A673 (cell line): Measurements from ENCODE around the gene SH3RF3.

ENCODE experiments used
- EZH2 ChIP-seq: fragments of 200-600 bp; sonication (generic); IDR thresholded peaks from 2 replicates; pipeline ENCODE4 v1.6.1; 2017; ENCODE audit warnings: borderline replicate concordance, low read depth, mild to moderate bottlenecking, mixed read lengths, antibody characterized with exemption, low read length; ENCODE audit not compliant: poor library complexity, severe bottlenecking
- TF ChIP-seq, protein P1 (sequence below): fragments of 300-800, 200-600 bp; sonication (generic); conservative IDR thresholded peaks from 2 replicates; pipeline ENCODE4 v1.5.1; 2017; ENCODE audit warnings: low read depth, mild to moderate bottlenecking, antibody characterized with exemption, low read length, moderate library complexity, mixed read lengths

DNA sequence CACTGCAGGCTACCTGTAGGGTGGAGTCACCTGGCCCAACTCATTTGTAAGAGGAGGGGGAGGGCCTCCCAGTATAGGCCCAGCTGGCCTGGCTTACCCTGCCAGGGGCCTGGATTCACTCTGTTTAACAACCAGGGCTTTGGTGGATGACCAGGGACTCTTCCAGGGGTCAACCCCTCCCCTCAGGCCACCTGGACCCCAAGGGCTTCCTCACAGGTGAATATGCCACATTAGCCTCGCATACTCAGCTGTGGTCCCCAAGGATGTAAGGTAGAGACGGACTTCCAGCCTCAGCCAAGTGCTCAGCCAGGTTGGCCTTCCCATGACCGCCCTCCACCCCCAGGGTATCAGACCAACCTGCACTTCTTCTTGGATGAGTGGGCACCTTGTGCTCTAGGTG lies 8.8 kb upstream of the SH3RF3 start:
- no peak for TF ChIP-seq EZH2
- TF ChIP-seq, protein P1, sequence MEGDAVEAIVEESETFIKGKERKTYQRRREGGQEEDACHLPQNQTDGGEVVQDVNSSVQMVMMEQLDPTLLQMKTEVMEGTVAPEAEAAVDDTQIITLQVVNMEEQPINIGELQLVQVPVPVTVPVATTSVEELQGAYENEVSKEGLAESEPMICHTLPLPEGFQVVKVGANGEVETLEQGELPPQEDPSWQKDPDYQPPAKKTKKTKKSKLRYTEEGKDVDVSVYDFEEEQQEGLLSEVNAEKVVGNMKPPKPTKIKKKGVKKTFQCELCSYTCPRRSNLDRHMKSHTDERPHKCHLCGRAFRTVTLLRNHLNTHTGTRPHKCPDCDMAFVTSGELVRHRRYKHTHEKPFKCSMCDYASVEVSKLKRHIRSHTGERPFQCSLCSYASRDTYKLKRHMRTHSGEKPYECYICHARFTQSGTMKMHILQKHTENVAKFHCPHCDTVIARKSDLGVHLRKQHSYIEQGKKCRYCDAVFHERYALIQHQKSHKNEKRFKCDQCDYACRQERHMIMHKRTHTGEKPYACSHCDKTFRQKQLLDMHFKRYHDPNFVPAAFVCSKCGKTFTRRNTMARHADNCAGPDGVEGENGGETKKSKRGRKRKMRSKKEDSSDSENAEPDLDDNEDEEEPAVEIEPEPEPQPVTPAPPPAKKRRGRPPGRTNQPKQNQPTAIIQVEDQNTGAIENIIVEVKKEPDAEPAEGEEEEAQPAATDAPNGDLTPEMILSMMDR = no peak
